NOMO-1 treated with DMSO at 0.1 percent for 48 hours (cell line): Measurements from ENCODE around the gene CCDC18.
A peak's percentile ranks its signal among the peaks of the same experiment; 100 is the strongest.

Experiments used
- DNase-seq: peaks from one replicate; lab custom pipeline; 2025; ENCODE audit not compliant: unreplicated experiment; lab: John Stamatoyannopoulos, UW

The CCDC18 gene

GRCh38 chr1:93304716-93305138 lies 124.2 kb downstream of the CCDC18 start:
- peak; percentile 75 for DNase-seq

DNA sequence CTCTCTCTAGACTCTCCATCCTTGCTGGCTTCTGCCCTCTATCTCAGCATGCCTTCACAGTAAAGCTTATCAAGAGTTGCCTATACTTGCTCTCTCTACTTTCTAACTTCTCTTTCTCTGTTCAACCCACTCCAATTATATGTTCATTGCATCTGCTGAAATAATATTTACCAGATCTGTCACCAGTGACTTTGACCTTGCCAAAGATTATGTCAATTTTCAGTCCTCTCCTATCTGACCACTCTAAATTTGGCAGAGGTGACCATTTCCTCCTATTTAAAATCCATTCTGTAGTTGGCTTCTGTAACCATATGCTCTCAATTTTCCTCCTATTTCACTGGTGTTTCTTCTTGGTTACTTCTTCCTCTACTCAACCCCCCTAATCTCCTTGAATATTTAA lies 126.4 kb downstream of the CCDC18 start:
- no peak for DNase-seq

GRCh38 chr1:93313026-93313425 lies 132.5 kb downstream of the CCDC18 start:
- DNase-seq = no peak

DNA sequence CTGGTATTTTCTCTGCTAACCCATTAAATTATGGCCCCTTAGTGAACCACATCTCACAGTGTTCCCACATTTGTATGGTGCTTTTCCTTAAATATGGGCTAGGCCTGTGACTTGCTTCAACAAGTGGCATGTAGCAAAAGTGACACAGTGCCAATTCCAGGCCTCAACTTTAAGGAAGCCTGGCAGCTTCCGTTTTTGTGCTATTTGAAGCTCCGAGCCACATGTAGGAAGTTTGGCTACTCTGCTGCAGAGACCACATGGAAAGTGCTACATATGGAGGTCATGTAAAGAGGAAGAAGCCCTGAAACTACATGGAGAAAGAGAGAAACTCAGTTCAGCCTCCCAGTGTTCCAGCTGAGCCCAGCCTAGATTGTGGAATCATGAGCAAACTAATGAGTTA lies 136.7 kb downstream of the CCDC18 start:
- peak; percentile 70 for DNase-seq

GRCh38 chr1:93317943-93318342 lies 137.4 kb downstream of the CCDC18 start:
- no peak for DNase-seq

GRCh38 chr1:93321720-93322119 lies 141.2 kb downstream of the CCDC18 start:
- DNase-seq = no peak

GRCh38 chr1:93322349-93322748 lies 141.8 kb downstream of the CCDC18 start:
- DNase-seq = no peak

DNA sequence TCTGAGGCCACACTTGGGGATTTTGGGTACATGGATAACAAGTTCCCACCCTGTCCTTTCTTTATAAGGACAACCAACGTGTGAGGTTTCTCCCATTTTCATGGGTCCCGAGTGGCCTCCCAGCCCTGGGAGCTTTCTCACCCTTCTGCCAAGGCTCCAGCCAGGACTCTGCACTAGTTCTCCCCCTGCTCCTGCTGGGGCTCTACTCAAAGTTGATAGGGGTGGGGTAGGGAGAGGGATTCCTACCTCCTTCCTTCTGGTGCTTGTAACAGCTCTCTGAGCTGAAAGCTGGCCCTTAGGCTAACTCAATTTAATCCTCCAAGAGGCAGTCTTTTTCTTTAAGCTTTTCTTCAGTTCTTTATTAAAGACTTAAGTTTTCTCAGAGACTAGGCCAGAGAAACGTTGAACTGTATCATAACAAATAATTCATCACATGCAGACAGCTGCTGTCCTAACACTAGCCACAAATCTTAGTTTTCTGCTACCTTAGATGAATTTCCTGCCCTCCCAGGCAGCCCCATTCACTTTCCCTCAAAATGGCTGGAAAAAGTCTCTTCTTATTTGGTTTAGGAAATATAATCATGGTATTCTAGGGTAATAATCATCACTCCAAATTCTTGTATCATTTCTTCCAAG lies 142.8 kb downstream of the CCDC18 start:
- no peak for DNase-seq

DNA sequence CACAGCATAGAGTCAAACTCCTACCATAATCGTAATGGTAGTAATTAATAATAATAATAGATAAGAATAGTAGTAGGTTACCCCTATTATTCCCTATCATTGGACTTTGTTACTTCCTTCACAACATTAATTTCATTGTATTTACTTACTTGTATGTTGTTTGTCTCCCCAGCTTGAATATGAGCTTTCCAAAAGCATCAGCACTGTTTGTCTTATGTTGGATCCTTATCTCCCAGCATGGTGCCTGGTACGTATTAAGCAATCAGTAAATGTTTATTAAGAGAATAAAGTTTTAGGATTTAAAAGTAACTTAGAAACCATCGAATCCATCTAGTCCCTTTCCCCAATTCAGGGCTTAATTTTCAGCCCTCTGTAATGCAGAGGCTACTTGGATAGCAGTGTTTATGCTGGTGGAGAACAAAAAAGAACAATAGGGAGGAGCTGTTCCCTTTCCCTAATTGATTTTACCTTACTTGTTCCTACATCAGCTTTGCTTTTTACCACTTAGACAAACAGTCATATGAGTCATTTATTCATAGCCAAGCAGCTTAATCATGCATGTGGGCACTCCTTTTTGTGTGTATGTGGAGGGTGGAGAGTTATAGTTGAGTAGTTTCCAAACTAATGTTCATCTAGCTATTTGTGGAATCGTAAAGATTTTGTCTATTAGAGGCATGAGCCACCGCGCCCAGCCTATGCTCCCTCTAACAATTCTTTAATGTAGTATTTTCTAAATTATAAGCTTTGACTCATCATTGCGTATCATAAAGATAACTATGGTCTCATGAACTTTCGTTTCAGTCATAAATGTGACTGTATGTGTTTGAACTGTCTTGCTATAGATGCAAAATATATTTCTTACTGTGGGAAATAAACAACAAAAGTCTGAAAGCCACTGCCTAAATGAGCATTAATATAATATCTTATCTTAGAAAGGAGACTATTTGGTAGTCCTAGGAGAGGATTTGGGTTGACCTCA lies 144.3 kb downstream of the CCDC18 start:
- no peak for DNase-seq
